Measurements from ENCODE around the gene MYH9.

DNA sequence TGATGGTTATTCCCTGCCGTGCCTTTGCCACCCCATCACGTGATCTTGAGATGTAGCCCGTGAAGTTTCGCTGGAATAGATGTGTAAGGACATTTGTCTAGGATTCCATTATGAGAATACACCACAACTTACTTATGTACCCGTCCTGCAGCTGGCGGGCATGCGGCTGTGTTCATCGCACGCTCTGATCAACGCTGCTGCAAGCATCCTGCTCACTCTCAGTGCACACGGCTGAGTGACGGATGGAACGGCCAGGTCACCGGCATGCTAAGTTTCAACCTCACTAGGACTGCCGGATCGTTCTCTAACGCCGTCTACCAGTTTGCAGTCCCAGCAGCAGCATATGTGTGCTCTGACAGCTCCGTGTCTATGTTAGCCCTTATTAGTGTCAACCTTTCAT, 90.2 kb downstream of the MYH9 start:
- TF ChIP-seq, protein P1, sequence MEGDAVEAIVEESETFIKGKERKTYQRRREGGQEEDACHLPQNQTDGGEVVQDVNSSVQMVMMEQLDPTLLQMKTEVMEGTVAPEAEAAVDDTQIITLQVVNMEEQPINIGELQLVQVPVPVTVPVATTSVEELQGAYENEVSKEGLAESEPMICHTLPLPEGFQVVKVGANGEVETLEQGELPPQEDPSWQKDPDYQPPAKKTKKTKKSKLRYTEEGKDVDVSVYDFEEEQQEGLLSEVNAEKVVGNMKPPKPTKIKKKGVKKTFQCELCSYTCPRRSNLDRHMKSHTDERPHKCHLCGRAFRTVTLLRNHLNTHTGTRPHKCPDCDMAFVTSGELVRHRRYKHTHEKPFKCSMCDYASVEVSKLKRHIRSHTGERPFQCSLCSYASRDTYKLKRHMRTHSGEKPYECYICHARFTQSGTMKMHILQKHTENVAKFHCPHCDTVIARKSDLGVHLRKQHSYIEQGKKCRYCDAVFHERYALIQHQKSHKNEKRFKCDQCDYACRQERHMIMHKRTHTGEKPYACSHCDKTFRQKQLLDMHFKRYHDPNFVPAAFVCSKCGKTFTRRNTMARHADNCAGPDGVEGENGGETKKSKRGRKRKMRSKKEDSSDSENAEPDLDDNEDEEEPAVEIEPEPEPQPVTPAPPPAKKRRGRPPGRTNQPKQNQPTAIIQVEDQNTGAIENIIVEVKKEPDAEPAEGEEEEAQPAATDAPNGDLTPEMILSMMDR (conservative IDR thresholded peaks at IDR 0.05), result no peak
- TF ChIP-seq EZH2 (IDR thresholded peaks at IDR 0.05; ENCODE audit: low read depth), result no peak
